Cardiac muscle cell (in vitro differentiated cells and primary cell): ENCODE results near the gene SCN4A. TPM values are rescaled to one million over a fixed set of nuclear protein-coding genes. Genes with fewer than 3 reads are reported as not detected.

Experiments
- DNase-seq, 2 donors: peaks; one replicate each; pipeline versions ENCODE4 v3.0.0 to v3.0.0-alpha.2; 2010 to 2017; ENCODE audit warnings: low read depth in 1 of 2, low spot score in 1 of 2
- H3K27ac ChIP-seq: fragments of 200-600 bp; sonication (generic); 2 replicates; pipeline ENCODE4 v1.5.1; 2016
- H3K27me3 ChIP-seq: fragments of 200-600 bp; sonication (generic); 2 replicates; pipeline ENCODE4 v1.6.0; 2016; ENCODE audit warnings: control low read depth
- H3K36me3 ChIP-seq: fragments of 200-600 bp; sonication (generic); 2 replicates; pipeline ENCODE4 v1.5.1; 2016; ENCODE audit warnings: control low read depth
- H3K4me1 ChIP-seq: fragments of 200-600 bp; sonication (generic); 2 replicates; pipeline ENCODE4 v1.8.1; 2017; ENCODE audit warnings: low read depth, mild to moderate bottlenecking, mixed run types
- H3K4me3 ChIP-seq: fragments of 200-600 bp; sonication (generic); 2 replicates; pipeline ENCODE4 v1.5.1; 2016; ENCODE audit warnings: mild to moderate bottlenecking
- H3K9me3 ChIP-seq: fragments of 200-600 bp; sonication (generic); 2 replicates; pipeline ENCODE4 v1.5.1; 2017; ENCODE audit warnings: low read depth, mild to moderate bottlenecking, control low read depth
- CTCF ChIP-seq: IDR thresholded peaks from 2 replicates; pipeline ENCODE4 v1.5.1; 2012; ENCODE audit warnings: low read depth, mild to moderate bottlenecking, low read length
- polyA plus RNA-seq: library from polyadenylated mRNA; unstranded; fragments of >200 nt; fragmentation: Nextera tagmentation; extraction: Ambion mirVana; gene quantifications from 2 replicates; pipeline ENCODE4 v1.2.1, GENCODE V29; 2016
- total RNA-seq: library from RNA; depleted of rRNA; stranded (reverse); fragments of >200 nt; gene quantifications from 2 replicates; pipeline ENCODE4 v1.2.3, GENCODE V29; 2016

Gene SCN4A
- total and polyA plus RNA-seq, 2 experiments from 2014 or later: 0.63 TPM; not detected in 1

GRCh38 chr17:63973930-63974593 is 1.3 kb upstream of the SCN4A start:
- DNase-seq: no peak
- Histone ChIP-seq H3K4me3 (no peak overlapping the region), H3K27ac (no peak overlapping the region), H3K9me3 (no peaks in the 10 kb centered on the region), H3K27me3 (no peaks in the 10 kb centered on the region), H3K36me3 (no peaks in the 10 kb centered on the region), H3K4me1 (no peaks in the 10 kb centered on the region)
- no peak for TF ChIP-seq CTCF

GRCh38 chr17:63973247-63973646 is 529 bp upstream of the SCN4A start:
- no peak overlapping the region for H3K4me3 ChIP-seq
- H3K27me3 ChIP-seq: no peaks in the 10 kb centered on the region
- H3K4me1 ChIP-seq: no peaks in the 10 kb centered on the region
- TF ChIP-seq CTCF: no peak
- no peak for DNase-seq
- no peaks in the 10 kb centered on the region for H3K9me3 ChIP-seq
- no peak overlapping the region for H3K27ac ChIP-seq
- H3K36me3 ChIP-seq: no peaks in the 10 kb centered on the region

- no peak for TF ChIP-seq CTCF
- no peaks in the 10 kb centered on the region for H3K27me3 ChIP-seq
- no peak for DNase-seq
- H3K27ac ChIP-seq: no peak overlapping the region
- H3K9me3 ChIP-seq: no peaks in the 10 kb centered on the region
- H3K36me3 ChIP-seq: no peaks in the 10 kb centered on the region
- H3K4me3 ChIP-seq: no peak overlapping the region
- H3K4me1 ChIP-seq: no peaks in the 10 kb centered on the region
Observed at GRCh38 chr17:63969278-63969677, 3.4 kb downstream of the SCN4A start.

- Histone ChIP-seq H3K27ac (no peak overlapping the region), H3K4me3 (no peak overlapping the region), H3K4me1 (no peaks in the 10 kb centered on the region), H3K9me3 (no peaks in the 10 kb centered on the region), H3K27me3 (no peaks in the 10 kb centered on the region), H3K36me3 (no peaks in the 10 kb centered on the region)
- DNase-seq: no peak
- TF ChIP-seq CTCF: no peak
Observed at GRCh38 chr17:63967953-63968352, 4.8 kb downstream of the SCN4A start.

- no peak for TF ChIP-seq CTCF
- no peak for DNase-seq
Observed at GRCh38 chr17:63966646-63967264, 6.0 kb downstream of the SCN4A start.

More at GRCh38 chr17:63966646-63967264, 6.0 kb downstream of the SCN4A start:
- Histone ChIP-seq H3K4me1 (no peaks in the 10 kb centered on the region), H3K27me3 (no peaks in the 10 kb centered on the region), H3K36me3 (no peaks in the 10 kb centered on the region), H3K27ac (no peak overlapping the region), H3K4me3 (no peak overlapping the region), H3K9me3 (no peaks in the 10 kb centered on the region)
